Gastrocnemius medialis (tissue), 4 donors: Measurements from ENCODE around the gene PKD2L1.

Experiments
- CTCF ChIP-seq, 5 experiments: fragments of 450-650 bp in 3 of 5; fragments of 200-600 bp in 2 of 5; sonication (generic) in 2 of 5; IDR thresholded peaks in 4 of 5; conservative IDR thresholded peaks in 1 of 5; 1 replicate in 4 of 5; 2 replicates in 1 of 5; pipeline ENCODE4 v1.5.1; 2016 to 2019; ENCODE audit warnings: antibody characterized with exemption in 5 of 5, mild to moderate bottlenecking in 3 of 5, moderate library complexity in 3 of 5
- POLR2A ChIP-seq, 2 donors: fragments of 450-650 bp; IDR thresholded peaks; one replicate each; pipeline ENCODE4 v1.6.1; 2017; ENCODE audit warnings: antibody characterized with exemption in 2 of 2, mild to moderate bottlenecking in 2 of 2, moderate library complexity in 2 of 2

GRCh38 chr10:100371482-100372027 is 41.5 kb upstream of the PKD2L1 start:
- TF ChIP-seq POLR2A (IDR thresholded peaks at IDR 0.05) (peak in 1 of 2 donors; percentile 9), CTCF (IDR thresholded peaks at IDR 0.05 in 4 of 5, conservative IDR thresholded peaks at IDR 0.05 in 1 of 5) (no peak)
